ENCODE results near the gene ARHGAP26. TPM values are rescaled to one million over a fixed set of nuclear protein-coding genes. Genes with fewer than 3 reads are reported as not detected.

ARHGAP26 gene
- total RNA-seq, 1 donor, result 1.7 TPM

DNA sequence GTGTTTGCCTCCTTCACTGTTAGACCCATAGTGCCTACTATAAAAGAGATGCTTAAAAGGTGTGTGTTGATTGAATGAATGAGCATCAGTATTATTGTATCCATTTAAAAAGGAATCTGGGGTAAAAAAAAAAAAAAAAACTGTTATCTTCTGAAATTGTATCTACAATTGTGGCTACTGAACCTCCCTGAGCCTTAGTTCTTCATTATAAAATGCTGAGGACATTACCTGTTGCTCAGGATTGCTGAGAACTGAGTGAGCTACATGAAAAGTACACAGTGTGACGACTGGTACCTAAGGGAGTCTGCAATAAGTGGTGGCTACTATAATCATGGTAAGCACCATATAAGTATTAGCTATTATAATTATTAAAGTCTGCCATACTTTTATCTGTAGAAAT lies 362.6 kb downstream of the ARHGAP26 start:
- TF ChIP-seq, protein P1, sequence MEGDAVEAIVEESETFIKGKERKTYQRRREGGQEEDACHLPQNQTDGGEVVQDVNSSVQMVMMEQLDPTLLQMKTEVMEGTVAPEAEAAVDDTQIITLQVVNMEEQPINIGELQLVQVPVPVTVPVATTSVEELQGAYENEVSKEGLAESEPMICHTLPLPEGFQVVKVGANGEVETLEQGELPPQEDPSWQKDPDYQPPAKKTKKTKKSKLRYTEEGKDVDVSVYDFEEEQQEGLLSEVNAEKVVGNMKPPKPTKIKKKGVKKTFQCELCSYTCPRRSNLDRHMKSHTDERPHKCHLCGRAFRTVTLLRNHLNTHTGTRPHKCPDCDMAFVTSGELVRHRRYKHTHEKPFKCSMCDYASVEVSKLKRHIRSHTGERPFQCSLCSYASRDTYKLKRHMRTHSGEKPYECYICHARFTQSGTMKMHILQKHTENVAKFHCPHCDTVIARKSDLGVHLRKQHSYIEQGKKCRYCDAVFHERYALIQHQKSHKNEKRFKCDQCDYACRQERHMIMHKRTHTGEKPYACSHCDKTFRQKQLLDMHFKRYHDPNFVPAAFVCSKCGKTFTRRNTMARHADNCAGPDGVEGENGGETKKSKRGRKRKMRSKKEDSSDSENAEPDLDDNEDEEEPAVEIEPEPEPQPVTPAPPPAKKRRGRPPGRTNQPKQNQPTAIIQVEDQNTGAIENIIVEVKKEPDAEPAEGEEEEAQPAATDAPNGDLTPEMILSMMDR (IDR thresholded peaks at IDR 0.05; ENCODE audit: insufficient read depth, low read depth, low read length), result no peak
- DNase-seq (ENCODE audit: low read depth), result no peak
- H3K4me3 ChIP-seq (ENCODE audit: low read depth, low read length), result no peak overlapping the region

GRCh38 chr5:143133721-143134120 lies 363.5 kb downstream of the ARHGAP26 start:
- TF ChIP-seq, protein P1 (IDR thresholded peaks at IDR 0.05; ENCODE audit: insufficient read depth, low read depth, low read length), result no peak
- no peak overlapping the region for H3K4me3 ChIP-seq (ENCODE audit: low read depth, low read length)
- no peak for DNase-seq (ENCODE audit: low read depth)

DNA sequence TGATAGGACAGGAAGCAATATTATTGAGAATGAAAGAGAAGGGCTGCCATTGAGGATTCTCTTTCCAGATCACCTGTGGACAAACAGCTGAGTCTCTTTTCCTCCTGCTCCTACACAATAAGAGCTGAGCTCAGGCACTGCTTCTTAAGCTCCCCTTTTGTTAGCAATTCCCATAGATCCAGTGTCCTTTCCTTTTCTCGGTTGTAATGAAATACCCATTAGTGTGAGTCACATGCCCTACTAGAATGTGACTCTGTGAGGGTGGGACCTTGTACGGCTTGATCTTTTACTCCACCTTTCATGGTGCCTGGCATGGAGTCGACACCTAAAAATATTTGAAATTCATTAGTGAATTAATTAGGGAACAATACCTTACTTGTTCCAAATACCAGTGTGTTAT lies 364.1 kb downstream of the ARHGAP26 start:
- TF ChIP-seq, protein P1 (IDR thresholded peaks at IDR 0.05; ENCODE audit: insufficient read depth, low read depth, low read length), result no peak
- DNase-seq (ENCODE audit: low read depth), result no peak

DNA sequence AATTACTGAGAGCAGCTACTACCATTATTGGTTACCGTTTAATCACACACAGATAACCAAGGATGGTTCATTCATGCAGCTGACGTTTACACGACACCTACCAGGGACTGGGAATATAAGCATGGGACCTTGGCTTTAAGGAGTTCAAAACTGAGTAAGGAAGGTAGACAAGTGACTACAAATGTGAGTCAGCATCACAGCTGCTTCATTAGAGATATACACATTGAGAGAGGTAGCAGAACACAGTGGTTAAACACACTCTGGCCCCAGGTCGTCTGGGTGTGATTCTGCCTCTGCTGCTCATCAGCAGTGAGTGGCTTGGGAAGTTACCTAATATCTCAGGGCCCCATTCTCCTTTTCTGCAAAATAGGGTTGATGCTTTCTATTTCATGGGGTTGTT lies 364.7 kb downstream of the ARHGAP26 start:
- TF ChIP-seq, protein P1 (IDR thresholded peaks at IDR 0.05; ENCODE audit: insufficient read depth, low read depth, low read length), result no peak
- no peak overlapping the region for H3K4me3 ChIP-seq (ENCODE audit: low read depth, low read length)
- DNase-seq (ENCODE audit: low read depth), result no peak

More for the DNA sequence above, 364.1 kb downstream of the ARHGAP26 start:
- H3K4me3 ChIP-seq (ENCODE audit: low read depth, low read length), result no peak overlapping the region

DNA sequence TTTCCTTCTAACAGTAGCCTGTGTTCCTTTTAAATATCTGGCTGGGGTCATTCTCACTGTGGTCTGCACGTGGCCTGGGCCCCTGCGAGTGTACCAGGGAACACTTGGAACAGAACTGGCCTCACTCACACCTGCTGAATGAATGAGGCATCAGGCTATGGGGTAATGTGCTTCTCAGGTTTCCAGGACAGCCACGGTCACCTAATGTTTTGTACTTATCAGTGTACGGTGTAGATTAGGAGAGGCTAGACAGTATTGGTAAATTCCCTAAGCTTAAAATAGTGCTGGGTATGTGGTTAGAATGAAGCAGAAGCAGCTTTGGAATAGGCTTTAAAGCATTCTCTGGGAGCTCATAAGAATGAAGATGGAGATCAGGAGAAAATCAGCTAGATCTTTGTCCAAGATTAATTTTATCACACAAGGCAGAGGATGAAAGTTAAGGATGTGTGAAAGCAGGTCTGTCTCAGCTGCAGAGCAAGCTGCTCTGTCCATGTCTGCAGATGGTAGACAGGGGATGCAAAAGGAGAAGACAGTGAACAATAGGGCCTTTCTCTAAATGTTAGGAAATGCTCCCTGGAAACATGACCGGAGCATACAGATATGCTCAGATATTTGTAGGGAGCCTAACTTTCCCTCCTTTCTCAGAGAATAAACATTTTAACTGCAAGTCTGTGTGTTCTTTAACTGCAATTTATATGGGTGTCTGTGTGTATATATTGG lies 365.8 kb downstream of the ARHGAP26 start:
- H3K4me3 ChIP-seq (ENCODE audit: low read depth, low read length), result no peak overlapping the region
- TF ChIP-seq, protein P1 (IDR thresholded peaks at IDR 0.05; ENCODE audit: insufficient read depth, low read depth, low read length), result no peak
- peak; percentile 48 for DNase-seq (ENCODE audit: low read depth)

GRCh38 chr5:143138839-143139238 lies 368.7 kb downstream of the ARHGAP26 start:
- DNase-seq (ENCODE audit: low read depth), result peak; percentile 42
- H3K4me3 ChIP-seq (ENCODE audit: low read depth, low read length), result no peak overlapping the region
- TF ChIP-seq, protein P1 (IDR thresholded peaks at IDR 0.05; ENCODE audit: insufficient read depth, low read depth, low read length), result no peak

GRCh38 chr5:143139585-143139984 lies 369.4 kb downstream of the ARHGAP26 start:
- TF ChIP-seq, protein P1 (IDR thresholded peaks at IDR 0.05; ENCODE audit: insufficient read depth, low read depth, low read length), result no peak
- no peak overlapping the region for H3K4me3 ChIP-seq (ENCODE audit: low read depth, low read length)
- DNase-seq (ENCODE audit: low read depth), result no peak
